HepG2 (cell line): ENCODE measurements around the gene DAD1. TPM values are rescaled to one million over a fixed set of nuclear protein-coding genes. Genes with fewer than 3 reads are reported as not detected.

Experiments
- ATAC-seq: fragments of 200-7000 bp; cut with Tn5 transposase; 3 replicates; pipeline ENCODE4 v1.9.1; 2020; ENCODE audit warnings: mild to moderate bottlenecking, moderate library complexity
- BruUV-seq: library from RNA; stranded (reverse); fragments of 400-500 nt; replicated peaks from 2 replicates; lab custom pipeline; 2021; lab: Mats Ljungman, UMichigan
- CTCF ChIA-PET: fragments of 300-600 bp; formaldehyde crosslinking; extraction: SDS; loops from one replicate; lab custom pipeline; 2021; ENCODE audit warnings: low total read pairs, inconsistent platforms, low intra/inter-chr PET ratio; lab: Yijun Ruan, JAX
- POLR2A ChIA-PET: fragments of 350-600 bp; sonication (Branson Sonifier 250); formaldehyde crosslinking; loops from one replicate; lab custom pipeline; 2020; ENCODE audit warnings: antibody characterized with exemption, inconsistent platforms; lab: Yijun Ruan, JAX
- DNase-seq: peaks from one replicate; pipeline ENCODE4 v3.0.0-alpha.2; 2015; ENCODE audit warnings: low spot score
- FAIRE-seq: peaks from 3 replicates; lab custom pipeline; 2011; peaks lifted over from hg19 to GRCh38; lab: Jason Lieb, UNC
- H2AFZ ChIP-seq: one replicate; pipeline ENCODE4 v1.6.1; 2011; ENCODE audit warnings: low read length, inconsistent platforms
- H3K27ac ChIP-seq: fragments of 300-600 bp; 3 replicates; pipeline ENCODE4 v1.8.0; 2011; ENCODE audit warnings: mixed run types, mild to moderate bottlenecking, mixed read lengths, low read length, inconsistent platforms; ENCODE audit not compliant: insufficient read depth; ENCODE audit errors: extremely low read length
- H3K27me3 ChIP-seq, 2 experiments: fragments of 200-600 bp in 1 of 2; 2 replicates in 1 of 2; 3 replicates in 1 of 2; pipeline versions ENCODE4 v1.6.0 to v1.8.0; 2011; ENCODE audit warnings: low read length in 2 of 2, mild to moderate bottlenecking in 2 of 2, moderate library complexity in 2 of 2, inconsistent platforms in 1 of 2; ENCODE audit not compliant: insufficient read depth in 2 of 2, control insufficient read depth in 1 of 2
- H3K36me3 ChIP-seq, 2 experiments: fragments of 200-600 bp in 1 of 2; replicated peaks in 1 of 2; 2 replicates in 1 of 2; 3 replicates in 1 of 2; pipeline versions ENCODE4 v1.5.1 to v1.8.0; 2011; ENCODE audit warnings: low read length in 2 of 2, inconsistent platforms in 1 of 2; ENCODE audit not compliant: insufficient read depth in 2 of 2, control insufficient read depth in 1 of 2
- H3K4me1 ChIP-seq: 2 replicates; pipeline ENCODE4 v1.5.1; 2012; ENCODE audit warnings: low read length, inconsistent platforms; ENCODE audit not compliant: insufficient read depth
- H3K4me2 ChIP-seq: 2 replicates; pipeline ENCODE4 v1.6.0; 2011; ENCODE audit warnings: low read depth, low read length, inconsistent platforms
- H3K4me3 ChIP-seq, 3 experiments: fragments of 200-600 bp in 1 of 3; sonication (generic), shearing (Covaris generic) in 1 of 3; replicated peaks in 1 of 3; 2 replicates each; pipeline ENCODE4 v1.5.1; 2011 to 2016; ENCODE audit warnings: low read length in 3 of 3, inconsistent platforms in 2 of 3, low read depth in 2 of 3, mild to moderate bottlenecking in 2 of 3, control low read depth in 1 of 3, mixed read lengths in 1 of 3; ENCODE audit not compliant: insufficient read depth in 1 of 3
- H3K79me2 ChIP-seq: one replicate; pipeline ENCODE4 v1.6.1; 2011; ENCODE audit warnings: low read length, inconsistent platforms; ENCODE audit not compliant: insufficient read depth
- H3K9ac ChIP-seq: 2 replicates; pipeline ENCODE4 v1.6.0; 2011; ENCODE audit warnings: mild to moderate bottlenecking, low read depth, low read length, inconsistent platforms; ENCODE audit not compliant: insufficient read depth
- H3K9me3 ChIP-seq: 2 replicates; pipeline ENCODE4 v1.5.1; 2012; ENCODE audit warnings: mild to moderate bottlenecking, low read length
- H4K20me1 ChIP-seq: 2 replicates; pipeline ENCODE4 v1.6.0; 2011; ENCODE audit warnings: inconsistent platforms, mild to moderate bottlenecking, low read length, moderate library complexity; ENCODE audit not compliant: insufficient read depth
- ELF1 ChIP-seq: sonication (generic); formaldehyde crosslinking; IDR thresholded peaks from 2 replicates; pipeline ENCODE4 v1.4.0; 2020; ENCODE audit warnings: missing genetic modification reagents
- JUND ChIP-seq: sonication (generic); formaldehyde crosslinking; IDR thresholded peaks from 2 replicates; pipeline ENCODE4 v1.8.0; 2022; ENCODE audit warnings: mild to moderate bottlenecking, missing genetic modification reagents
- MXD4 ChIP-seq: IDR thresholded peaks from 2 replicates; pipeline ENCODE4 v1.6.1; 2016; ENCODE audit warnings: mild to moderate bottlenecking, missing biosample characterization, missing genetic modification reagents
- NFIC ChIP-seq: IDR thresholded peaks from 2 replicates; pipeline ENCODE4 v1.6.1; 2012; ENCODE audit warnings: mild to moderate bottlenecking, low read length, inconsistent platforms
- SPEN ChIP-seq: sonication (generic); formaldehyde crosslinking; IDR thresholded peaks from 2 replicates; pipeline ENCODE4 v1.5.1; 2020; ENCODE audit warnings: low read depth, mild to moderate bottlenecking, missing genetic modification reagents
- TEAD3 ChIP-seq: optimal IDR thresholded peaks from 2 replicates; pipeline ENCODE3; 2016; ENCODE audit warnings: borderline replicate concordance
- ZNF160 ChIP-seq: sonication (generic); formaldehyde crosslinking; IDR thresholded peaks from 2 replicates; pipeline ENCODE4 v1.8.0; 2022; ENCODE audit warnings: mild to moderate bottlenecking, inconsistent platforms, missing genetic modification reagents
- ZNF891 ChIP-seq: sonication (generic); formaldehyde crosslinking; IDR thresholded peaks from 2 replicates; pipeline ENCODE4 v1.5.0; 2020; ENCODE audit warnings: mild to moderate bottlenecking, missing genetic modification reagents
- WGBS: methylation state at CpG from one replicate; pipeline ENCODE4 v1.1.6; 2017; ENCODE audit warnings: low lambda C conversion rate; 5-methylcytosine and 5-hydroxymethylcytosine counted together
- in situ Hi-C: cut with HindIII; loops from 2 replicates; pipeline ENCODE4 v1.10.0; 2017; ENCODE audit warnings: low pct_unique_long_range_greater_than_20kb; ENCODE audit not compliant: extremely low pct_ligation_motif_present
- intact Hi-C: fragments of 100-400 bp; cut with micrococcal nuclease; formaldehyde crosslinking; loops from one replicate; pipeline ENCODE4 v1.10.0; 2022; ENCODE audit not compliant: unreplicated experiment
- polyA plus RNA-seq, 8 experiments: library from polyadenylated mRNA; depleted of rRNA in 3 of 8; stranded (reverse) in 7 of 8; unstranded in 1 of 8; fragments of >200 nt; fragmentation: Illumina TruSeq in 4 of 8; extraction: Trizol in 4 of 8; gene quantifications; 2 replicates each; pipeline versions ENCODE4 v1.2.1 to v1.2.3, GENCODE V29; 2011 to 2016; ENCODE audit warnings: low read depth in 4 of 8, missing spikeins in 1 of 8, mixed read lengths in 1 of 8; ENCODE audit not compliant: insufficient read depth in 1 of 8
- total RNA-seq, 5 experiments: library from RNA; depleted of rRNA; stranded (reverse); fragments of >200 nt; fragmentation: Illumina TruSeq; extraction: Trizol; gene quantifications; 2 replicates each; pipeline ENCODE4 v1.2.3, GENCODE V29; 2016; ENCODE audit warnings: low read depth in 1 of 5
- TF ChIP-seq, protein P1 (sequence below): sonication (generic); formaldehyde crosslinking; IDR thresholded peaks from 2 replicates; pipeline ENCODE4 v1.4.0; 2020; ENCODE audit warnings: missing genetic modification reagents
- TF ChIP-seq, protein P2 (sequence below): sonication (generic); formaldehyde crosslinking; IDR thresholded peaks from 2 replicates; pipeline ENCODE4 v1.4.0; 2020; ENCODE audit warnings: missing genetic modification reagents, borderline replicate concordance
- TF ChIP-seq, protein P3 (sequence below): fragments of 450-650 bp; IDR thresholded peaks from 2 replicates; pipeline ENCODE4 v1.6.1; 2016
- TF ChIP-seq, protein P4 (sequence below): sonication (generic); formaldehyde crosslinking; IDR thresholded peaks from 2 replicates; pipeline ENCODE4 v1.5.0; 2020; ENCODE audit warnings: missing genetic modification reagents

DAD1 gene
- total and polyA plus RNA-seq, 2 of the 13 experiments (the other 11 are each of a cell fraction or from before 2014, with no cell fraction given) = 558 to 626 TPM

DNA sequence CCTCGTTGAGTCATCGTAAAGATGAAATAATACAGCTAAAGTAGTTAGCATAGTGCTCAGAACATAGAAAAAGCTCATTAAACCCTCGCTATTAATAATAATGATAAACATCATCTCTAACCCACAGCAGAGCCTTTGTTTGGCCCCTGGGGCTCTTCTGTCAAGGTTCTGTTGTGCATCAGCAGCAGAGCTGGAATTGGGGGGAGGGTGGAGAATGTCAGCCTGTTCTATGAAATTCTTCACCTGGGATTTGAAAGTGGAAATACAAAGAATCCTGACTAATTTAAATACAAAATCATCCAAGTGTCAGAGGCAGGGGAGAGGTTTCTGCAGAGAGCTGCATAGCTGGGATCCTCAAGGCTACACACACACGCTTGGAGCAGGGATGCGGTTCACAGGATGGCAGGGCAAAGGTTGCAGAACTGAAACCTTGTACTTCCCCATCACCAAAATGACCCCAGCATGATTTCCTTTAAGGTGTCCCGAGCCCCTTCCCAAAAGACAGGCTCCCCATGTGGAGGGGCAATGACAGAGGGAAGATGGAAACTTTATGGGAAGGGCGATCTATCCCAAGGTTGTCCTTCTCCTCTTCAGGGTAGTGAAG, 71.8 kb downstream of the DAD1 start:
- BruUV-seq = no TSS peak
- CTCF ChIA-PET = no interaction called here
- no peak overlapping the region for H2AFZ ChIP-seq
- H3K36me3 ChIP-seq = no peaks in the 10 kb centered on the region
- ATAC-seq (no peak), FAIRE-seq (no peak), DNase-seq (no peak)
- in situ Hi-C loops (no loop called here), intact Hi-C loops (no loop called here)
- 21% methylated on average over 7 of the region's 7 CpGs for WGBS
- TF ChIP-seq NFIC (no peak), MXD4 (CRISPR knock-in tag) (no peak), TEAD3 (CRISPR knock-in tag) (no peak)
- H3K79me2 ChIP-seq = no peaks in the 10 kb centered on the region
- H3K9ac ChIP-seq = no peak overlapping the region
- POLR2A ChIA-PET = no interaction called here
- H3K4me3 ChIP-seq = no peak overlapping the region
- H3K27ac ChIP-seq = no peak overlapping the region
- no peaks in the 10 kb centered on the region for H4K20me1 ChIP-seq
- H3K27me3 ChIP-seq = peaks cover 2 to 27% of the 10 kb centered on the region in 2 experiments; a peak in 2 of 5 replicates
- no peaks in the 10 kb centered on the region for H3K9me3 ChIP-seq
- H3K4me2 ChIP-seq = no peak overlapping the region
- H3K4me1 ChIP-seq = peaks cover 7% of the 10 kb centered on the region

DNA sequence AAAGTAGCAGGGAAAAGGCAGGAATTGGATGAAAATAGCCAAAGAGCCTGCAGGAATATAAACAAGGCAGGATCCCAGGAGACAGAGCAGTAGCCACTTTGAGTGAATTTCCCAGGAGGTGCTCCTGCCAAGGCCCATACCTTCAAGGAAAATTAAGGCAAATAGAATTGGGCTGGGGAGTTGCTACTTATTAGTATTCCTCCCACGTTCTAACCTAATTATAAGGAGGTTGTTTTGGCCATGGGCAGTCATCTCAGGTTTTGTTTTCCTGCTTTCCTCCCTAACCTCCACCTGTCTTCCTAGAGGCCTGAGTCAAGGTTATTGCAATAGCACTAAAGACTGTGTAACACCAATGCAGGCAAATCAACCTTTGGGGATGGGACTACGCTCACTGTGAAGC, 73.1 kb downstream of the DAD1 start:
- 18% methylated on average over 2 of the region's 2 CpGs for WGBS
- TF ChIP-seq SPEN (CRISPR knock-in tag) = no peak
- no peak for TF ChIP-seq ZNF160 (CRISPR knock-in tag)
- TF ChIP-seq, protein P1, sequence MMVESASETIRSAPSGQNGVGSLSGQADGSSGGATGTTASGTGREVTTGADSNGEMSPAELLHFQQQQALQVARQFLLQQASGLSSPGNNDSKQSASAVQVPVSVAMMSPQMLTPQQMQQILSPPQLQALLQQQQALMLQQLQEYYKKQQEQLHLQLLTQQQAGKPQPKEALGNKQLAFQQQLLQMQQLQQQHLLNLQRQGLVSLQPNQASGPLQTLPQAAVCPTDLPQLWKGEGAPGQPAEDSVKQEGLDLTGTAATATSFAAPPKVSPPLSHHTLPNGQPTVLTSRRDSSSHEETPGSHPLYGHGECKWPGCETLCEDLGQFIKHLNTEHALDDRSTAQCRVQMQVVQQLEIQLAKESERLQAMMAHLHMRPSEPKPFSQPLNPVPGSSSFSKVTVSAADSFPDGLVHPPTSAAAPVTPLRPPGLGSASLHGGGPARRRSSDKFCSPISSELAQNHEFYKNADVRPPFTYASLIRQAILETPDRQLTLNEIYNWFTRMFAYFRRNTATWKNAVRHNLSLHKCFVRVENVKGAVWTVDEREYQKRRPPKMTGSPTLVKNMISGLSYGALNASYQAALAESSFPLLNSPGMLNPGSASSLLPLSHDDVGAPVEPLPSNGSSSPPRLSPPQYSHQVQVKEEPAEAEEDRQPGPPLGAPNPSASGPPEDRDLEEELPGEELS (CRISPR knock-in tag) = no peak
- no peak for TF ChIP-seq ELF1 (CRISPR knock-in tag)
- TF ChIP-seq, protein P2, sequence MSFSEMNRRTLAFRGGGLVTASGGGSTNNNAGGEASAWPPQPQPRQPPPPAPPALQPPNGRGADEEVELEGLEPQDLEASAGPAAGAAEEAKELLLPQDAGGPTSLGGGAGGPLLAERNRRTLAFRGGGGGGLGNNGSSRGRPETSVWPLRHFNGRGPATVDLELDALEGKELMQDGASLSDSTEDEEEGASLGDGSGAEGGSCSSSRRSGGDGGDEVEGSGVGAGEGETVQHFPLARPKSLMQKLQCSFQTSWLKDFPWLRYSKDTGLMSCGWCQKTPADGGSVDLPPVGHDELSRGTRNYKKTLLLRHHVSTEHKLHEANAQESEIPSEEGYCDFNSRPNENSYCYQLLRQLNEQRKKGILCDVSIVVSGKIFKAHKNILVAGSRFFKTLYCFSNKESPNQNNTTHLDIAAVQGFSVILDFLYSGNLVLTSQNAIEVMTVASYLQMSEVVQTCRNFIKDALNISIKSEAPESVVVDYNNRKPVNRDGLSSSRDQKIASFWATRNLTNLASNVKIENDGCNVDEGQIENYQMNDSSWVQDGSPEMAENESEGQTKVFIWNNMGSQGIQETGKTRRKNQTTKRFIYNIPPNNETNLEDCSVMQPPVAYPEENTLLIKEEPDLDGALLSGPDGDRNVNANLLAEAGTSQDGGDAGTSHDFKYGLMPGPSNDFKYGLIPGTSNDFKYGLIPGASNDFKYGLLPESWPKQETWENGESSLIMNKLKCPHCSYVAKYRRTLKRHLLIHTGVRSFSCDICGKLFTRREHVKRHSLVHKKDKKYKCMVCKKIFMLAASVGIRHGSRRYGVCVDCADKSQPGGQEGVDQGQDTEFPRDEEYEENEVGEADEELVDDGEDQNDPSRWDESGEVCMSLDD (CRISPR knock-in tag) = no peak
- no peak for TF ChIP-seq JUND (CRISPR knock-in tag)
- TF ChIP-seq, protein P3, sequence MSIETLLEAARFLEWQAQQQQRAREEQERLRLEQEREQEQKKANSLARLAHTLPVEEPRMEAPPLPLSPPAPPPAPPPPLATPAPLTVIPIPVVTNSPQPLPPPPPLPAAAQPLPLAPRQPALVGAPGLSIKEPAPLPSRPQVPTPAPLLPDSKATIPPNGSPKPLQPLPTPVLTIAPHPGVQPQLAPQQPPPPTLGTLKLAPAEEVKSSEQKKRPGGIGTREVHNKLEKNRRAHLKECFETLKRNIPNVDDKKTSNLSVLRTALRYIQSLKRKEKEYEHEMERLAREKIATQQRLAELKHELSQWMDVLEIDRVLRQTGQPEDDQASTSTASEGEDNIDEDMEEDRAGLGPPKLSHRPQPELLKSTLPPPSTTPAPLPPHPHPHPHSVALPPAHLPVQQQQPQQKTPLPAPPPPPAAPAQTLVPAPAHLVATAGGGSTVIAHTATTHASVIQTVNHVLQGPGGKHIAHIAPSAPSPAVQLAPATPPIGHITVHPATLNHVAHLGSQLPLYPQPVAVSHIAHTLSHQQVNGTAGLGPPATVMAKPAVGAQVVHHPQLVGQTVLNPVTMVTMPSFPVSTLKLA = no peak
- no peak for TF ChIP-seq ZNF891 (CRISPR knock-in tag)
- TF ChIP-seq, protein P4, sequence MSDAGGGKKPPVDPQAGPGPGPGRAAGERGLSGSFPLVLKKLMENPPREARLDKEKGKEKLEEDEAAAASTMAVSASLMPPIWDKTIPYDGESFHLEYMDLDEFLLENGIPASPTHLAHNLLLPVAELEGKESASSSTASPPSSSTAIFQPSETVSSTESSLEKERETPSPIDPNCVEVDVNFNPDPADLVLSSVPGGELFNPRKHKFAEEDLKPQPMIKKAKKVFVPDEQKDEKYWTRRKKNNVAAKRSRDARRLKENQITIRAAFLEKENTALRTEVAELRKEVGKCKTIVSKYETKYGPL = no peak

More for the DNA sequence above, 73.1 kb downstream of the DAD1 start:
- no peak for DNase-seq
- CTCF ChIA-PET = no interaction called here
- H4K20me1 ChIP-seq = no peaks in the 10 kb centered on the region
- H3K79me2 ChIP-seq = no peaks in the 10 kb centered on the region
- FAIRE-seq = no peak
- H3K9me3 ChIP-seq = no peaks in the 10 kb centered on the region
- H3K27ac ChIP-seq = no peak overlapping the region
- intact Hi-C loops = no loop called here
- H3K36me3 ChIP-seq = no peaks in the 10 kb centered on the region
- no peak overlapping the region for H3K9ac ChIP-seq
- H3K4me2 ChIP-seq = no peak overlapping the region
- no peaks in the 10 kb centered on the region for H3K4me1 ChIP-seq
- in situ Hi-C loops = no loop called here
- ATAC-seq = no peak
- POLR2A ChIA-PET = no interaction called here
- no peak overlapping the region for H3K4me3 ChIP-seq
- no TSS peak for BruUV-seq
- H2AFZ ChIP-seq = no peak overlapping the region
- peaks cover 2 to 30% of the 10 kb centered on the region in 2 experiments; a peak in 2 of 5 replicates for H3K27me3 ChIP-seq
